ENCODE measurements around the gene ENTPD1. TPM values are rescaled to one million over a fixed set of nuclear protein-coding genes. Genes with fewer than 3 reads are reported as not detected.
"Not testable (repeated sequence)": the region's sequence is repeated elsewhere in the genome, so short reads cannot be mapped to it uniquely, and the experiment has no call there.

The ENTPD1 gene, protein sequence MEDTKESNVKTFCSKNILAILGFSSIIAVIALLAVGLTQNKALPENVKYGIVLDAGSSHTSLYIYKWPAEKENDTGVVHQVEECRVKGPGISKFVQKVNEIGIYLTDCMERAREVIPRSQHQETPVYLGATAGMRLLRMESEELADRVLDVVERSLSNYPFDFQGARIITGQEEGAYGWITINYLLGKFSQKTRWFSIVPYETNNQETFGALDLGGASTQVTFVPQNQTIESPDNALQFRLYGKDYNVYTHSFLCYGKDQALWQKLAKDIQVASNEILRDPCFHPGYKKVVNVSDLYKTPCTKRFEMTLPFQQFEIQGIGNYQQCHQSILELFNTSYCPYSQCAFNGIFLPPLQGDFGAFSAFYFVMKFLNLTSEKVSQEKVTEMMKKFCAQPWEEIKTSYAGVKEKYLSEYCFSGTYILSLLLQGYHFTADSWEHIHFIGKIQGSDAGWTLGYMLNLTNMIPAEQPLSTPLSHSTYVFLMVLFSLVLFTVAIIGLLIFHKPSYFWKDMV
- total RNA-seq, result 1 to 10 TPM; 1.4 to 2.1 TPM

DNA sequence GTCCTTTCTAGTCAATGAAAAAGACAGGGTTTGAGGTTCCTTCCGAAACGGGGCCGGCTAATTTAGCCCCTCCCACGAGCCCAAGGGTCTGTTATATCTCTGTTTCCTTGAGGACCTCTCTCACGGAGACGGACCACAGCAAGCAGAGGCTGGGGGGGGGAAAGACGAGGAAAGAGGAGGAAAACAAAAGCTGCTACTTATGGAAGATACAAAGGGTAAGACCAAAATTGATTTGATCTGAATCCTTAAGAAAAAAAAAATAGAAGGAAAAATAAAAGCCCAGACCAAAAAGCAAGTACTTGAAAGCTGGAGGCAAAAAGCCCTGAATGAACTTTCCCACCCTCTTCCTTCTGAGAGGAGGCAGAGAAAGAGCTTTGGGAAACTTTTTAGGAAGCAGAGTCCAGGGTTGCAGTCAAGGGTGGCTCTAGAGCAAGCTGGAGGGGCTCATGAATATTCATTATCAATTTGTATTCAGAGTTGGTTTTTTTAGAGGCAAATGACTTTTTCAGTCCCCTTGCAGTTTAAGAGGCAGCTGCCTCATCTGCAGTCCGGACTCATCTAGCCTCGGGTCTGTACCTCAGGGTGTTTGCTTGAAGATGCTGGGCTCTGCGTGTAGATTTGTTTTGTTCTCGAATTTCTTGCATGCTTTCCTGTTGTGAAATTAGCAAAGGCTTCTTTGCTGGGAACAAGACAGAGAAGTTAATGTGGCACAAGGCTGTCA is at the start of gene ENTPD1:
Gene ENTPD1 (plus strand): TSS at position 123 of the 721 bp plus-strand sequence. CDS start 77 bp downstream, at position 200.
- Mint-ChIP-seq H3K36me3 (no peaks in the 10 kb centered on the region), H3K27ac (peak within 1 kb of the TSS in 1 of 2 donors; percentile 69), H3K9me3 (no peaks in the 10 kb centered on the region)
- DNase-seq (ENCODE audit: low spot score in 2 of 2), result no peak
- ATAC-seq, result no peak

DNA sequence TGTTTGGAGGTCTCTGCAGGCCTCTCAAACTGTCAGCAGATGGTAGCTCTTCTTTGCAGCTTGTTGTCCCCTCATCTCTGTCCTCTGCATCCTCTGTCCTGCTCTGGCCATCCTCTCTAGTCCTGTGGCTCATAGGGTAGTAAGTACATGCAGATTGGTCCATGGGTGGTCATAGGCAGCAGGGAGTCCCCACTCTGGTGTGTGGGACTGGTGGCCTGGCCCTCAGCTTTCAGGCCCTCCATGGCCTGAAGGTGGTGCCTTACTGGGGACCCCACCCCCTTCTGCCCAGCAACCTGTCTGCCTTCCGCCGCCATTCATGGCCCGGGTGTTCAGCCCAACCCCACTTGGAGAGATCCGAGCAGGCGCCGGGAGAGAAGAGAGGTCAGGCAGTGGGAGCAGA is 49.4 kb upstream of the ENTPD1 start:
- no peak overlapping the region for H3K27ac Mint-ChIP-seq
- no peaks in the 10 kb centered on the region for H3K36me3 Mint-ChIP-seq
- DNase-seq (ENCODE audit: low spot score in 2 of 2) (no peak), ATAC-seq (no peak)
- no peaks in the 10 kb centered on the region for H3K9me3 Mint-ChIP-seq

DNA sequence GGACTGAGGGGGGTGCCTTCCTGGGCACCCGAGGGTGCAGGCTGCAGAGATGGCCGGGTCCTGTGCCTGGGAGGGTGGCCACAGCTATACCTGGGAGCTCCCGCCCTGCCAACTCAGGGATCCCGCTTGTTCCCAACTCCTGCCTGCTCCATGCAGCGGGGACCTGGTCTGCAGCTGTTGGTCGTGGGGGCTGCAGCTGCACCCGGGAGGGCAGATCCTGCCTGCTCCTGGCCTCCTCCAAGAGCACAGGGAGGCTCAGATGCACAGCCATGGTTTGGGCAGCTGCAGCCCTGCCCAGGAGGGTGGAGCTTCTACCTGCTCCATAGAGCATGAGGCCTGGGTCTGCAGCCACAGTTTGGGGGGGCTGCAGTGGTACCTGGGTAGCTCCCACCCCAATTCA is 49.0 kb upstream of the ENTPD1 start:
- DNase-seq (ENCODE audit: low spot score in 2 of 2), result no peak
- Mint-ChIP-seq H3K9me3 (no peaks in the 10 kb centered on the region), H3K36me3 (no peaks in the 10 kb centered on the region), H3K27ac (no peak overlapping the region)
- ATAC-seq, result no peak

DNA sequence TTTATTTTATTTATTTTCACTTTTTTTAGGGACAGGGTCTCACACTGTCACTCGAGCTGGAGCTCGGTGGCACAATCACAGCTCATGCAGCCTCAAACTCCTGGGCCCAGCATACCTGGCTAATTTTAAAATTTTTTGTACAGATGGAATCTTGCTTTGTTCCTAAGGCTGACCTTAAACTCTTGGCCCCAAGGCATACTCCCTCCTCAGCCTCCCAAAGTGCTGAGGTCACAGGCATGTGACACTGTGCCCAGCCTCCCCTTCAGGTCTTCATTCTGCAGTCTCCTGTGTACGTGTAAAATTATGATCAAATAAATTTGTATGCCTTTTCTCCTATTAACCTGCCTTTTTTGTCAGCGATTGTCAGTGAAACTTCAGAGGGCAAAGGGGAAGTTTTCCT is 44.5 kb upstream of the ENTPD1 start:
- Mint-ChIP-seq H3K27ac (no peak overlapping the region), H3K9me3 (no peaks in the 10 kb centered on the region), H3K36me3 (no peaks in the 10 kb centered on the region)

DNA sequence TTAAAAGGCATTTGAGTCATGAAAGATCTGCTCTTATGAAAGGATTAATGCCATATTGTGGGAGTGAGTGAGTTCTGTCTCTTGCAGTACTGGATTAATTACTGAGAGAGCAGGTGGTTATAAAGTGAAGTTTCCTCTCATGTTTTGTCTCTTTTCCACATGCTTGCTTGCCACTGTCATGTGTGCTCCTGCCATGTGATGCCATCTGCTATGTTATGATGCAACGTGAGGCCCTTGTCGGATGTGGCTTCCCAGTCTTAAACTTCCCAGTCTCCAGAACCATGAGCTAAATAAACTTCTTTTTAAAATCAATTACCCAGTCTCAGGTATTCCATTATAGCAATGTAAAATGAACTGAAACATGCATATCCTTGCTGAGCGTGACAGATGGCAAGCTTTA is 39.5 kb upstream of the ENTPD1 start:
- DNase-seq (ENCODE audit: low spot score in 2 of 2), result no peak
- Mint-ChIP-seq H3K36me3 (no peaks in the 10 kb centered on the region), H3K9me3 (no peaks in the 10 kb centered on the region), H3K27ac (no peak overlapping the region)
- ATAC-seq, result no peak

More for the DNA sequence above, 44.5 kb upstream of the ENTPD1 start:
- no peak for ATAC-seq
- DNase-seq (ENCODE audit: low spot score in 2 of 2), result no peak

DNA sequence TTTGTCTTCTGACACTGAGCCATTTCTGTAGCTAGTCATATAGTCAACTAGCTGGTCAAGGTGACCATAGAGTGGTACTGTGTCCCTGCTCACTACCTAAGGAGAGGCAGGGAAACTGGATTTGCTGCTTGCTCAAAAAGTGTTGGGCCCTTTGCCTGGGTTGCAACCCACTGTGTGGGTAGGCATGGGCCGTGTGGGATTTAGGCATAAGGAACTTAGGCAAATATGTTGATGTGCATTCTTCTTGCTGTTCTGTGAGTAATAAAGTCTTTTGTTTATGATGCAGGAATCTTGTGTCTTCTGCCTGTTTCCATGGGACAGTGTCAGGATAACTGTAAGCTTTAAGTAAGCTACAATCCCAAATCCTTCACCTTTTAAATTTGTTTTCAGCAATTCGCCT is 39.1 kb upstream of the ENTPD1 start:
- Mint-ChIP-seq H3K27ac (no peak overlapping the region), H3K36me3 (no peaks in the 10 kb centered on the region), H3K9me3 (no peaks in the 10 kb centered on the region)
- no peak for DNase-seq (ENCODE audit: low spot score in 2 of 2)
- ATAC-seq, result no peak

DNA sequence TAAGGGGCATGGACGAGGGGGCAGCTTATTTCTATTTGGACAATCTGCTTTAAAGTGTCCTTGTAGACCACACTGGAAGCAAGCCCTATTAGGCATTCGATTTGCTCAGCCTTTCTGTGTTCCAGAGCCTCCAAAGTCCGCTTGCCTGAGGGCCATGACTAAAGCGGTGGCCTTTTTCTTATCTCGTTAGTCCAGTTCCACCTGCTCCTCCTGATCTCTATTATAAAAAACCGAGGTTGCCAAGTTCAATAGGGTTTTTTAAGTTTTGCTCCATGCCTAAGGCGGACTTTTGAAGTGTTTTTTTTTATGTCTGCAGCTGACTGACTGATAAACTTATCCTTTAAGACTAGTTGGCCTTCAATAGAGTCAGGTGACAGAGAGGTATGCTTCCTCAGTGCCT is 35.2 kb upstream of the ENTPD1 start:
- H3K27ac Mint-ChIP-seq; H3K9me3 Mint-ChIP-seq; DNase-seq (ENCODE audit: low spot score in 2 of 2); ATAC-seq; H3K36me3 Mint-ChIP-seq: not testable (repeated sequence)

DNA sequence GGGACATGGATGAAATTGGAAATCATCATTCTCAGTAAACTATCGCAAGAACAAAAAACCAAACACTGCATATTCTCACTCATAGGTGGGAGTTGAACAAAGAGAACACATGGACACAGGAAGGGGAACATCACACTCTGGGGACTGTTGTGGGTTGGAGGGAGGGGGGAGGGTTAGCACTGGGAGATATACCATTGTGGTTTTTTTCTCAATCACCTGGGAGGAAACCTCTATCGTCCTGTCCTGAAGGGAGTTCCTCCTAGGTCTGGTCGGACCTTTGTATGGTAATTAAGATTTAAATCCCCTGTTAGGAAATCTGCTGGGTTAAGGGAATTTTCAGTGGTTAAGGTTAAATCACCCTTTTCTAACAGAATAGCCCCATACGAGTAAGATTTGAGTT is 33.5 kb upstream of the ENTPD1 start:
- H3K9me3 Mint-ChIP-seq; H3K36me3 Mint-ChIP-seq; DNase-seq (ENCODE audit: low spot score in 2 of 2); ATAC-seq; H3K27ac Mint-ChIP-seq: not testable (repeated sequence)

DNA sequence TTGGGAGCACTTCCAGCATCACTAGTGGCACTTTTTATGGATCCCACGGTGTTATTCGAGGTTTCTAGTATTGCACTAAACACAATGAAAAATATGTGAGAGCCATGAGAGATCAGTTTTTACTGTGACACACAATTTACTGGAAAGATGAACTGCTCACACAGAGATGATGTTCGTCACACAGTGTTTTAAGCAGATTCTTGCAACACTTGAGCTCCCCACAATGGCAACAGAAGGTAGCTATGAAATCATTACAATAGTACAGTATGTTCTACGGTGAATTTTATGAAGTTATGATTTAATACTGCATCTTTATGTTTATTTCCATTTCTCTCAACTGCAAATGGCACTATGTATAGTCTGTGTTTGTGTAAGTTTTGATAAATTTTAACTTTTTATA is 27.4 kb upstream of the ENTPD1 start:
- Mint-ChIP-seq H3K27ac (no peak overlapping the region), H3K36me3 (peaks cover 0 to 11% of the 10 kb centered on the region in 2 donors), H3K9me3 (peaks cover 10% of the 10 kb centered on the region in 2 donors)
- DNase-seq (ENCODE audit: low spot score in 2 of 2) (no peak), ATAC-seq (no peak)

DNA sequence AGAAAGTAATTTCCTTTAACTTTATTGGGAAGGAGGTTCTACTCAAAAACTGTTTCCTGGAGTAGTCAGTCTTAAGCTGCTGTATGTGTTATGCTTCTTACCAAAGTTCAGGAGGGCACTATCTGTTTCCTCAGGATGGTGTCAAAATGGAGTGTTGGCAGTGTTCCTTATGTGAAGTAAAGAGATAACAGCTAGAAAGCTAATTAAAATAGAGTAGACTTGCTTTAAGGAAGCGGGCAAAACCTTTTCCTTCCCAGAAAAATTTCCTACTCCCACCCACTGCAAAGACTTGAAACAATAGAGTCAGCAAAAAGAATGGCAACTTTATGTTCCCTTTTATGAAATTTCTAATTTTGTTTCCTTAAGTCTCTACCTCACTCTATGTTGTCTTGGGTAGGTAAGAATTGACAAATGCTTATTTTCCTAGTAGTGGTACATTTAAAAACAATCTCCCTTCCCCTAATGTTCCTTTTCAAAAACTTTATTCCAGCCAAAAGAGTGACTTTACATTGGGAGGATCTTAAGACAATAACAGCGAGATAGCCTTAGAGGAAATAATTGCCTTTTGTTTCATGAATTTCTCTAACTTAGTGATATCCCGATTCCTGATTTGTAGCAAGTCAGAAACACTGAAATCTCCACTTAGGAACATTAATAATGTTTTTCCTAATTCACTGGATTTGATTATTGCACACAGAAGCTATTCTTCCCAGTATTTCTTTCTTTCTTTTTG is 26.5 kb upstream of the ENTPD1 start:
- Mint-ChIP-seq H3K36me3 (peaks cover 0 to 11% of the 10 kb centered on the region in 2 donors), H3K27ac (no peak overlapping the region), H3K9me3 (peaks cover 18 to 19% of the 10 kb centered on the region in 2 donors)
- ATAC-seq (no peak), DNase-seq (ENCODE audit: low spot score in 2 of 2) (no peak)

DNA sequence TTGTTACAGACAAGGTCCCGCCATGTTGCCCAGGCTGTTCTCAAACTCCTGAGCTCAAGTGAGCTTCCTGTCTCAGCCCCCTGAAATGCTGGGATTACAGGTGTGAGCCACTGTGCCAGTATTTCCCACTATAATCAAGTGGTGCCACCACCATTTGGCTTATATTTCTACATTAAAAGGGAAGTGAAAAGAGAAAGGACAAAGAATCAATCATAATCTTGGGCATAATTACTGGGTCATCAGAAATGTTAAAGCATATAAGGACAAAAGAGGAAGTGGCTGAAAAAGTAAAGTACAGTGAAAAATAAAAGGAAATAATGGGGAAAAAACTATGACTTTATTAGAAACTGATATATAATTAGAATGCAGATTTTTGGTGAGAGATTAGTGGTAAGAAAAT is 25.7 kb upstream of the ENTPD1 start:
- H3K36me3 Mint-ChIP-seq, result peaks cover 0 to 11% of the 10 kb centered on the region in 2 donors
- H3K9me3 Mint-ChIP-seq, result peaks cover 18 to 21% of the 10 kb centered on the region in 2 donors
- no peak for DNase-seq (ENCODE audit: low spot score in 2 of 2)
- no peak for ATAC-seq
- H3K27ac Mint-ChIP-seq, result no peak overlapping the region

DNA sequence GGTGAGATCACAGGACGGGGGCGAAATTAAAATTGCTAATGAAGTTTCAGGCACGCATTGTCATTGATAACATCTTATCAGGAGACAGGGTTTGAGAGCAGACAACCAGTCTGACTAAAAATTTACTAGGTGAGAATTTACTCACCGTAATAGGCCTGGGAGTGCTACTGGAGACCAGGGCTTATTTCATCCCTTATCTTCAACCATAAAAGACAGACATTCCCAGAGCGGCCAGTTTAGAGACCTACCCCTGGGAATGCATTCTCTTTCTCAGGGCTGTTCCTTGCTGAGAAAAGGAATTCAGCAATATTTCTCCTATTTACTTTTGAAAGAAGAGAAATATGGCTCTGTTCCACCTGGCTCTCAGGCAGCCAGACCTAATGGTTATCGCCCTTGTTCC is 23.1 kb upstream of the ENTPD1 start:
- peaks cover 18 to 21% of the 10 kb centered on the region in 2 donors for H3K9me3 Mint-ChIP-seq
- peaks cover 0 to 11% of the 10 kb centered on the region in 2 donors for H3K36me3 Mint-ChIP-seq
- not testable (repeated sequence) for ATAC-seq; DNase-seq (ENCODE audit: low spot score in 2 of 2); H3K27ac Mint-ChIP-seq

DNA sequence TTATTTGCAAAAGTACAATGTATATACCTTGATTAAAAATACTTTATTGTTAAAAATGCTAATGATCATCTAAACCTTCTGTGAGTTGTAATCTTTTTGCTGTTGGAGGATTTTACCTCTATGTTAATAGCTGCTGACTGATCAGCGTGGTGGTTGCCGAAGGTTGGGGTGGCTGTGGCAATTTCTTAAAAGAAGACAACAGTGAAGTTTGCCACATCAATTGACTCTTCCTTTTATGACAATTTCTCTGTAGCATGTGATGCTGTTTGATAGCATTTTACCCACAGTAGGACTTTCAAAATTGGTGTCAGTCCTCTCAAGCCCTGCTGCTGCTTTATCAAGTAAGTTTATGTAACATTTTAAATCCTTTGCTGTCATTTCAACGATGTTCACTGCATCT is 16.9 kb upstream of the ENTPD1 start:
- no peak for ATAC-seq

DNA sequence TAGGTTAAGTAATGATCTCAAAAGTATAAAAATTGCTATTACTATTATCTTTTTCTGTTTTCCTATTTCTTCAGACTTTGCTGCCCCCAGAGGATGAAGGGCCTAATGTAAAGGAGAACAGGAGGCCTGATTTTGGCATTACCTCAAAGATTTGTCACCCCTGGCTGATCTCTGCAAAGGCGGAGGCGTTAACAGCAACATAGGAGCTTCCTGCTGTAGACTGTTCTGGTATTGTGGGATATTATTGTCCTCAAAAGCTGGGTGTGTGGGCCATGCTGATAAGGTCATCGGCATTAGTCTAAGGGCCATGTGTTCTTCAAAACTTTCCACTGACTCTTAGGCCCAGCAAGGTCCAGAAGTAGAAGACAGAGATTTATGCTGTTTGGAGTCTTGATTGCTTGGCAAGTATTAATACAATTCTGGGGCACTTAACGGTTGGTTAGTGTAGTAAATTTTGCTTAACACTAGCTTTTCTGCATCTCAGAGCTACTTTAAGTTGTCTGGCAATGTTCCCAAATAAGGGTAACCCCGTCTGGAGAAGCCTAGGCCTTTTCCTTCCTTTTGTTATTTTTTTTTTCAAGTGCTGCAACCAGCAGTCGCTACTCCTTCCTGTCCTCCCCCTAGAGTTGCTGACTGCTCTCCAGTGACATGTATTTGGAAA is 14.0 kb upstream of the ENTPD1 start:
- DNase-seq (ENCODE audit: low spot score in 2 of 2), result no peak
- no peaks in the 10 kb centered on the region for H3K9me3 Mint-ChIP-seq
- H3K36me3 Mint-ChIP-seq, result no peaks in the 10 kb centered on the region
- no peak overlapping the region for H3K27ac Mint-ChIP-seq
- no peak for ATAC-seq

More for the DNA sequence above, 16.9 kb upstream of the ENTPD1 start:
- Mint-ChIP-seq H3K36me3 (no peaks in the 10 kb centered on the region), H3K27ac (no peak overlapping the region), H3K9me3 (peaks cover 3 to 6% of the 10 kb centered on the region in 2 donors)
- no peak for DNase-seq (ENCODE audit: low spot score in 2 of 2)

DNA sequence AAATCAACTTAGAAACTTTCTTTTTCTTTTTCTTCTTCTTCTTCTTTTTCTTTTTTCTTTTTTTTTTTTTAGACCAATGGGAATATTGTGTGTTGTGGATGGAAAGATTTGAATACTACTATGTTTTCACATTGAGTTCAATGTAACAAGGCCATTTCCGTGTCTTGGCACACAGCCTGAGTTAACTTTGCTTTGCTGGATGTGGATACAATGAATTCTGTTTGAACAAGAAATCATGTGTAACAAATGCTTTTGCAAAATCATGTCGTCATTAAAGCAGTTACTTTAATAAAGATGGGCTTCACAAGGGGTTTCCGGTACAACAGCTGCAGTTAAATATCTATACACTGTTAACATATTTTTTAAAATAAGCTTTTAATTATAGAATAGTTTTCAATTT is 13.5 kb upstream of the ENTPD1 start:
- DNase-seq (ENCODE audit: low spot score in 2 of 2) (no peak), ATAC-seq (no peak)
- H3K27ac Mint-ChIP-seq, result no peak overlapping the region
- H3K9me3 Mint-ChIP-seq, result no peaks in the 10 kb centered on the region
- H3K36me3 Mint-ChIP-seq, result no peaks in the 10 kb centered on the region

DNA sequence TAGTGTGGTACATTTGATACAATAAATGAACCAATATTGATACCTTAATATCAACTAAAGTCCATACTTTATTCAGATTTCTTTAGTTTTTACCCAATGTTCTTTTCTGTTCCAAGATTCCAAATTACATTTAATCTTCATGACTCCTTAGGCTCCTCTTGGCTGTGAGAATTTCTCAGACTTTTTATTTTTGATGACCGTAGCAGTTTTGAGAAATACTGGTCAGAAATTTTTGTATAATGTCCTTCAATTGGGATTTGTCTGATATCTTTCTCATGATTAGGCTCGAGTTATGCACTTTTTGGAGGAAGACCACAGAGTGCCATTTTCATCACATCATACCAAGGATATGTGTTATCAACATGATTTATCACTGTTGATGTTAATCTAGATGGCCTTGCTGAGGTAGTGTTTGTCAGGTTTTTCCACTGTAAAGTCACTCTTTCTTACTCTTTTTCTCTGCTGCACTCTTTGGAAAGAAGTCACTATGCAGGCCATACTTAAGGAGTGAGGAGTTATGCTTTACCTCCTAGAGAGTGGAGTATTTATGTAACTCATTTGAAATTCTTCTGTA is 12.9 kb upstream of the ENTPD1 start:
- DNase-seq (ENCODE audit: low spot score in 2 of 2) (no peak), ATAC-seq (no peak)
- Mint-ChIP-seq H3K9me3 (no peaks in the 10 kb centered on the region), H3K27ac (no peak overlapping the region), H3K36me3 (no peaks in the 10 kb centered on the region)
